H9 (cell line): Measurements from ENCODE around the gene ZMYND8. TPM values are rescaled to one million over a fixed set of nuclear protein-coding genes. Genes with fewer than 3 reads are reported as not detected.

Experiments used
- DNase-seq: peaks from one replicate; pipeline ENCODE4 v3.0.0-alpha.2; 2017
- H2AFZ ChIP-seq: one replicate; pipeline ENCODE4 v1.6.1; 2013; ENCODE audit warnings: mild to moderate bottlenecking, low read length, control low read depth, moderate library complexity
- H2AK5ac ChIP-seq: 2 replicates; pipeline ENCODE4 v1.6.1; 2013; ENCODE audit warnings: low read length, control low read depth, mixed read lengths; ENCODE audit not compliant: insufficient read length
- H2BK120ac ChIP-seq: one replicate; pipeline ENCODE4 v1.6.1; 2013; ENCODE audit warnings: low read depth, mild to moderate bottlenecking, low read length, control low read depth, inconsistent platforms; ENCODE audit not compliant: poor library complexity, severe bottlenecking
- H2BK12ac ChIP-seq: 2 replicates; pipeline ENCODE4 v1.6.1; 2013; ENCODE audit warnings: low read length, control low read depth, mixed read lengths, low read depth; ENCODE audit not compliant: insufficient read length
- H2BK15ac ChIP-seq: 2 replicates; pipeline ENCODE4 v1.6.1; 2013; ENCODE audit warnings: low read depth, low read length, control low read depth
- H2BK20ac ChIP-seq: one replicate; pipeline ENCODE4 v1.6.1; 2013; ENCODE audit warnings: low read depth, mild to moderate bottlenecking, low read length, control low read depth, inconsistent platforms; ENCODE audit not compliant: poor library complexity, severe bottlenecking
- H2BK5ac ChIP-seq: 2 replicates; pipeline ENCODE4 v1.6.1; 2013; ENCODE audit warnings: low read length, control low read depth, mixed read lengths; ENCODE audit not compliant: insufficient read length
- H3K14ac ChIP-seq: 2 replicates; pipeline ENCODE4 v1.6.1; 2013; ENCODE audit warnings: low read length, control low read depth; ENCODE audit not compliant: insufficient read depth
- H3K18ac ChIP-seq: 2 replicates; pipeline ENCODE4 v1.6.1; 2013; ENCODE audit warnings: low read depth, mild to moderate bottlenecking, mixed read lengths, low read length, control low read depth; ENCODE audit not compliant: insufficient read length
- H3K23ac ChIP-seq: 2 replicates; pipeline ENCODE4 v1.6.1; 2013; ENCODE audit warnings: low read length, control low read depth, mixed read lengths, low read depth; ENCODE audit not compliant: insufficient read length
- H3K23me2 ChIP-seq: 2 replicates; pipeline ENCODE4 v1.6.1; 2013; ENCODE audit warnings: low read depth, mild to moderate bottlenecking, mixed read lengths, low read length, control low read depth; ENCODE audit not compliant: insufficient read length, poor library complexity, severe bottlenecking
- H3K27ac ChIP-seq: 2 replicates; pipeline ENCODE4 v1.5.1; 2013; ENCODE audit warnings: low read length, control low read depth, mixed read lengths, low read depth; ENCODE audit not compliant: insufficient read length
- H3K27me3 ChIP-seq: 2 replicates; pipeline ENCODE4 v1.6.1; 2013; ENCODE audit warnings: low read length, control low read depth, inconsistent platforms; ENCODE audit not compliant: insufficient read depth
- H3K4ac ChIP-seq: 2 replicates; pipeline ENCODE4 v1.6.1; 2013; ENCODE audit warnings: low read depth, mild to moderate bottlenecking, control low read depth, inconsistent platforms, low read length, moderate library complexity
- H3K4me1 ChIP-seq: 2 replicates; pipeline ENCODE4 v1.6.1; 2013; ENCODE audit warnings: low read length, control low read depth, inconsistent platforms; ENCODE audit not compliant: insufficient read depth
- H3K4me2 ChIP-seq: 2 replicates; pipeline ENCODE4 v1.6.1; 2013; ENCODE audit warnings: low read length, control low read depth, mixed read lengths; ENCODE audit not compliant: insufficient read length, insufficient read depth
- H3K56ac ChIP-seq: 2 replicates; pipeline ENCODE4 v1.6.1; 2013; ENCODE audit warnings: low read depth, mild to moderate bottlenecking, mixed read lengths, low read length, control low read depth; ENCODE audit not compliant: insufficient read length
- H3K79me1 ChIP-seq: 2 replicates; pipeline ENCODE4 v1.6.1; 2013; ENCODE audit warnings: low read depth, mild to moderate bottlenecking, moderate library complexity, low read length, control low read depth, inconsistent platforms; ENCODE audit not compliant: insufficient read depth, poor library complexity, severe bottlenecking
- H3K79me2 ChIP-seq: 2 replicates; pipeline ENCODE4 v1.6.1; 2013; ENCODE audit warnings: low read length, control low read depth, inconsistent platforms; ENCODE audit not compliant: insufficient read depth
- H3K9ac ChIP-seq: 2 replicates; pipeline ENCODE4 v1.6.1; 2013; ENCODE audit warnings: low read length, control low read depth, mixed read lengths; ENCODE audit not compliant: insufficient read length; ENCODE audit errors: extremely low read depth
- H3K9me3 ChIP-seq: one replicate; pipeline ENCODE4 v1.6.1; 2013; ENCODE audit warnings: low read depth, low read length, inconsistent platforms; ENCODE audit not compliant: control insufficient read depth
- H3T11ph ChIP-seq: one replicate; pipeline ENCODE4 v1.6.1; 2013; ENCODE audit warnings: mild to moderate bottlenecking, low read length, control low read depth, inconsistent platforms
- H4K20me1 ChIP-seq: one replicate; pipeline ENCODE4 v1.6.1; 2013; ENCODE audit not compliant: control insufficient read depth, insufficient read length, insufficient read depth
- H4K5ac ChIP-seq: 2 replicates; pipeline ENCODE4 v1.6.1; 2013; ENCODE audit warnings: low read depth, mild to moderate bottlenecking, mixed read lengths, low read length, control low read depth; ENCODE audit not compliant: insufficient read length
- H4K8ac ChIP-seq: replicated peaks from 2 replicates; pipeline ENCODE4 v1.6.1; 2013; ENCODE audit warnings: low read length, control low read depth, mixed read lengths, low read depth; ENCODE audit not compliant: insufficient read length
- H4K91ac ChIP-seq: 2 replicates; pipeline ENCODE4 v1.6.1; 2013; ENCODE audit warnings: low read depth, mild to moderate bottlenecking, moderate library complexity, mixed read lengths, low read length, control low read depth; ENCODE audit not compliant: insufficient read length
- H3K27ac Mint-ChIP-seq, 3 experiments: 2 replicates in 2 of 3; 3 replicates in 1 of 3; pipeline ENCODE4 v1.8.0; 2020 to 2021; ENCODE audit warnings: mixed read lengths in 3 of 3, mild to moderate bottlenecking in 1 of 3, moderate library complexity in 1 of 3
- H3K27me3 Mint-ChIP-seq: 2 replicates; pipeline ENCODE4 v1.8.0; 2021; ENCODE audit warnings: low read depth, mild to moderate bottlenecking, moderate library complexity, mixed read lengths
- H3K36me3 Mint-ChIP-seq, 3 experiments: 2 replicates in 2 of 3; 3 replicates in 1 of 3; pipeline ENCODE4 v1.8.0; 2020 to 2021; ENCODE audit warnings: low read depth in 3 of 3, mixed read lengths in 3 of 3; ENCODE audit not compliant: insufficient read depth in 1 of 3
- H3K4me1 Mint-ChIP-seq, 2 experiments: 2 replicates each; pipeline ENCODE4 v1.8.0; 2020; ENCODE audit warnings: mixed read lengths in 2 of 2
- H3K4me3 Mint-ChIP-seq, 2 experiments: 2 replicates in 1 of 2; 3 replicates in 1 of 2; pipeline ENCODE4 v1.8.0; 2020 to 2021; ENCODE audit warnings: mild to moderate bottlenecking in 2 of 2, mixed read lengths in 2 of 2, moderate library complexity in 1 of 2
- H3K9me3 Mint-ChIP-seq, 2 experiments: 2 replicates in 1 of 2; 3 replicates in 1 of 2; pipeline ENCODE4 v1.8.0; 2020; ENCODE audit warnings: mild to moderate bottlenecking in 2 of 2, mixed read lengths in 2 of 2, moderate library complexity in 1 of 2
- WGBS: extraction: QIAGEN DNeasy Blood & Tissue Kit; methylation state at CpG from one replicate; pipeline ENCODE4 v1.1.7; 2013; ENCODE audit warnings: missing lambda C conversion rate, low lambda C conversion rate, mixed read lengths; ENCODE audit not compliant: insufficient read length; ENCODE audit errors: extremely low coverage; 5-methylcytosine and 5-hydroxymethylcytosine counted together
- total RNA-seq: library from RNA; stranded (reverse); gene quantifications from 2 replicates; pipeline ENCODE4 v1.2.1, GENCODE V29; 2021
- TF ChIP-seq, protein P1 (sequence below): fragments of 200-600 bp; sonication (generic); conservative IDR thresholded peaks from 3 replicates; pipeline ENCODE4 v1.8.0; 2021; ENCODE audit warnings: antibody characterized with exemption, mild to moderate bottlenecking

Gene ZMYND8
- total RNA-seq, 1 experiment from 2014 or later: 158 TPM

DNA sequence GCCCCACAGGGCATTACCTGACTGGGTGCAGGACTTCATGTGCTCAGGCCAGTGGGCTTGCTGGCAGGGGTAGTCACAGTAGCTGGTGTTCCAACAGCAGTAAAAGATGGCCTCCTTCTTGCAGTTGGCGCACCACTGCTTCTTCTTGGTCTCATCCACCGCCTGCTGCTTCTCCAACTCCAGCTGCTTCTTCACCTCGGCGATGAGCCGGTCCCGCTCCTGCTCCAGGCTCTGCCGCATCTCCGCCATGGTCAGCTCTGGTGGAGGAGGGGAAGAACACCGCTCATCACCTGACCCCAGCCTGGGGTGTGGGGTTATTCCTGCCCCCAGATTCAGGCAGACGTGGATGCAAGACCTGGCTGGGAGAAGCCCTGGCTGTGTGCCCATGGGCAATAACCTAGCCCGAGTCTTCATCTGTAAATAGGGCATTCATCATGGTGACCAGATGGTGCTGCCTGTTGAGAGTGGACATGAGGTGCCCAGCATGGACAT is 132.2 kb downstream of the ZMYND8 start:
- Histone ChIP-seq H2BK5ac (no peak overlapping the region), H2AFZ (no peak overlapping the region), H3K9ac (no peak overlapping the region), H4K5ac (no peak overlapping the region), H3K4me1 (no peaks in the 10 kb centered on the region), H3K4ac (no peak overlapping the region), H3K23me2 (no peaks in the 10 kb centered on the region), H2AK5ac (no peak overlapping the region), H3K14ac (no peak overlapping the region), H3K27ac (no peak overlapping the region), H3K56ac (no peak overlapping the region), H4K8ac (no peak overlapping the region), H3K4me2 (no peak overlapping the region), H3K18ac (no peak overlapping the region), H2BK15ac (no peak overlapping the region), H3K27me3 (no peaks in the 10 kb centered on the region), H4K20me1 (no peaks in the 10 kb centered on the region), H2BK120ac (no peak overlapping the region), H2BK12ac (no peak overlapping the region), H3K79me2 (no peaks in the 10 kb centered on the region), H4K91ac (no peak overlapping the region), H3K23ac (no peak overlapping the region), H3K79me1 (no peaks in the 10 kb centered on the region), H3T11ph (no peak overlapping the region), H3K9me3 (no peaks in the 10 kb centered on the region), H2BK20ac (no peak overlapping the region)
- Mint-ChIP-seq H3K27me3 (no peaks in the 10 kb centered on the region; the same call in 1 of the 2 replicates), H3K4me1 (peaks cover 0 to 6% of the 10 kb centered on the region in 2 experiments; a peak in 1 of 4 replicates), H3K4me3 (no peak overlapping the region), H3K9me3 (no peaks in the 10 kb centered on the region), H3K27ac (peak overlapping the region in 1 of 3 experiments; percentile 88; a peak in 1 of 7 replicates), H3K36me3 (peaks cover 65 to 94% (median 88%) of the 10 kb centered on the region in 3 experiments)
- TF ChIP-seq, protein P1, sequence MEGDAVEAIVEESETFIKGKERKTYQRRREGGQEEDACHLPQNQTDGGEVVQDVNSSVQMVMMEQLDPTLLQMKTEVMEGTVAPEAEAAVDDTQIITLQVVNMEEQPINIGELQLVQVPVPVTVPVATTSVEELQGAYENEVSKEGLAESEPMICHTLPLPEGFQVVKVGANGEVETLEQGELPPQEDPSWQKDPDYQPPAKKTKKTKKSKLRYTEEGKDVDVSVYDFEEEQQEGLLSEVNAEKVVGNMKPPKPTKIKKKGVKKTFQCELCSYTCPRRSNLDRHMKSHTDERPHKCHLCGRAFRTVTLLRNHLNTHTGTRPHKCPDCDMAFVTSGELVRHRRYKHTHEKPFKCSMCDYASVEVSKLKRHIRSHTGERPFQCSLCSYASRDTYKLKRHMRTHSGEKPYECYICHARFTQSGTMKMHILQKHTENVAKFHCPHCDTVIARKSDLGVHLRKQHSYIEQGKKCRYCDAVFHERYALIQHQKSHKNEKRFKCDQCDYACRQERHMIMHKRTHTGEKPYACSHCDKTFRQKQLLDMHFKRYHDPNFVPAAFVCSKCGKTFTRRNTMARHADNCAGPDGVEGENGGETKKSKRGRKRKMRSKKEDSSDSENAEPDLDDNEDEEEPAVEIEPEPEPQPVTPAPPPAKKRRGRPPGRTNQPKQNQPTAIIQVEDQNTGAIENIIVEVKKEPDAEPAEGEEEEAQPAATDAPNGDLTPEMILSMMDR: no peak
- WGBS: no CpG with 5 or more reads among the region's 11 CpGs
- DNase-seq: no peak
